ENCODE results near the gene CCER1. TPM values are rescaled to one million over a fixed set of nuclear protein-coding genes. Genes with fewer than 3 reads are reported as not detected.

Gene CCER1
- polyA plus RNA-seq, 3 donors: not detected

GRCh38 chr12:90979951-90980350, 25.0 kb upstream of the CCER1 start:
- no peaks in the 10 kb centered on the region for H3K4me1 Mint-ChIP-seq
- Histone ChIP-seq H3K4me1 (ENCODE audit: control insufficient read depth in 1 of 2, insufficient read depth in 2 of 2, low read length in 2 of 2) (no peaks in the 10 kb centered on the region), H3K27ac (ENCODE audit: low read depth in 1 of 2, low read length in 2 of 2) (no peak overlapping the region), H3K9me3 (replicated peaks in 1 of 2; ENCODE audit: control insufficient read depth in 1 of 2, insufficient read depth in 1 of 2, low read length in 2 of 2) (no peaks in the 10 kb centered on the region), H4K20me1 (ENCODE audit: insufficient read depth, low read length) (no peaks in the 10 kb centered on the region), H2AFZ (ENCODE audit: insufficient read depth, low read depth, low read length, poor library complexity, severe bottlenecking) (no peak overlapping the region), H3K4me2 (replicated peaks; ENCODE audit: extremely low read depth, low read length, poor library complexity, severe bottlenecking) (no peak overlapping the region), H3K27me3 (ENCODE audit: control insufficient read depth in 2 of 2, insufficient read depth in 2 of 2, low read length in 2 of 2) (no peaks in the 10 kb centered on the region), H3K79me2 (ENCODE audit: insufficient read depth, low read length) (no peaks in the 10 kb centered on the region), H3K9ac (ENCODE audit: insufficient read depth, low read length, poor library complexity, severe bottlenecking) (no peak overlapping the region), H3K36me3 (replicated peaks in 1 of 2; ENCODE audit: control insufficient read depth in 1 of 2, insufficient read depth in 2 of 2, low read length in 2 of 2) (no peaks in the 10 kb centered on the region), H3K4me3 (replicated peaks in 1 of 3; ENCODE audit: low read depth in 2 of 3, low read length in 3 of 3) (no peak overlapping the region)
- no peak overlapping the region for H3K4me3 Mint-ChIP-seq
- H3K36me3 Mint-ChIP-seq: no peaks in the 10 kb centered on the region
- no peak for DNase-seq
- H3K27me3 Mint-ChIP-seq (ENCODE audit: low read depth in 3 of 3): no peaks in the 10 kb centered on the region
- H3K27ac Mint-ChIP-seq: no peak overlapping the region
- H3K9me3 Mint-ChIP-seq: peaks cover 0 to 2% (median 0%) of the 10 kb centered on the region in 7 donors
- no peak for TF ChIP-seq CTCF (IDR thresholded peaks at IDR 0.05)
- intact Hi-C loops (cut with micrococcal nuclease): no loop called here
- 84% methylated on average over 2 of the region's 3 CpGs for WGBS (ENCODE audit: insufficient coverage)

DNA sequence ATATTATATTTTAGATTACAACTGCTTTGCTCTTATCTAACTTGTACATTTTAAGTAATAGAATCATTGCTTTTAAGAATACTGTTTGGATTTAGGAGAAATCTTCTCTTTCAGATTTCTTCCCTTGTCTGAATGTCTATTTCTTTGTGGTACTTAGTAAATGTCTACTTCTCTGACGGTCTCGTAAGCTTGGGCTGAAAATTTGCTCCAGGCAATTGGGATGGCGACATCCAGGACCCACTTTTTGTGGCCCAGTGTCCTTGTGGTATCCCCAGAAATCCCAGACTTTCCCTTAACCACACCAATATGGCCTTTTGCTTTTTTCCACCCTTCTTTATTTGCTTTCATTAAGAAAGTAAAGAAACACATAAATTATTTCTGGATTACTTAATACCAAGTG, 24.0 kb upstream of the CCER1 start:
- H3K9me3 ChIP-seq (replicated peaks in 1 of 2; ENCODE audit: control insufficient read depth in 1 of 2, insufficient read depth in 1 of 2, low read length in 2 of 2): no peaks in the 10 kb centered on the region
- no peaks in the 10 kb centered on the region for H3K4me1 ChIP-seq (ENCODE audit: control insufficient read depth in 1 of 2, insufficient read depth in 2 of 2, low read length in 2 of 2)
- H3K9ac ChIP-seq (ENCODE audit: insufficient read depth, low read length, poor library complexity, severe bottlenecking): no peak overlapping the region
- no peak overlapping the region for H2AFZ ChIP-seq (ENCODE audit: insufficient read depth, low read depth, low read length, poor library complexity, severe bottlenecking)
- Mint-ChIP-seq H3K4me1 (no peaks in the 10 kb centered on the region), H3K9me3 (peaks cover 0 to 2% (median 0%) of the 10 kb centered on the region in 7 donors), H3K27ac (no peak overlapping the region), H3K27me3 (ENCODE audit: low read depth in 3 of 3) (peaks cover 0 to 2% (median 1%) of the 10 kb centered on the region in 3 donors), H3K4me3 (no peak overlapping the region), H3K36me3 (no peaks in the 10 kb centered on the region)
- no peaks in the 10 kb centered on the region for H4K20me1 ChIP-seq (ENCODE audit: insufficient read depth, low read length)
- intact Hi-C loops (cut with micrococcal nuclease): no loop called here
- no peak overlapping the region for H3K27ac ChIP-seq (ENCODE audit: low read depth in 1 of 2, low read length in 2 of 2)
- H3K36me3 ChIP-seq (replicated peaks in 1 of 2; ENCODE audit: control insufficient read depth in 1 of 2, insufficient read depth in 2 of 2, low read length in 2 of 2): no peaks in the 10 kb centered on the region
- H3K4me2 ChIP-seq (replicated peaks; ENCODE audit: extremely low read depth, low read length, poor library complexity, severe bottlenecking): no peak overlapping the region
- no peaks in the 10 kb centered on the region for H3K79me2 ChIP-seq (ENCODE audit: insufficient read depth, low read length)
- no peak overlapping the region for H3K4me3 ChIP-seq (replicated peaks in 1 of 3; ENCODE audit: low read depth in 2 of 3, low read length in 3 of 3)
- DNase-seq: no peak
- no peak for TF ChIP-seq CTCF (IDR thresholded peaks at IDR 0.05)
- 83% methylated on average over 1 of the region's 3 CpGs for WGBS (ENCODE audit: insufficient coverage)
- H3K27me3 ChIP-seq (ENCODE audit: control insufficient read depth in 2 of 2, insufficient read depth in 2 of 2, low read length in 2 of 2): no peaks in the 10 kb centered on the region
